ENCODE data around the gene FERMT2. TPM values are rescaled to one million over a fixed set of nuclear protein-coding genes. Genes with fewer than 3 reads are reported as not detected.

FERMT2 gene
- total and polyA plus RNA-seq, 7 experiments from 2014 or later = 0.13 to 0.58 (median 0.33) TPM; not detected in 3

DNA sequence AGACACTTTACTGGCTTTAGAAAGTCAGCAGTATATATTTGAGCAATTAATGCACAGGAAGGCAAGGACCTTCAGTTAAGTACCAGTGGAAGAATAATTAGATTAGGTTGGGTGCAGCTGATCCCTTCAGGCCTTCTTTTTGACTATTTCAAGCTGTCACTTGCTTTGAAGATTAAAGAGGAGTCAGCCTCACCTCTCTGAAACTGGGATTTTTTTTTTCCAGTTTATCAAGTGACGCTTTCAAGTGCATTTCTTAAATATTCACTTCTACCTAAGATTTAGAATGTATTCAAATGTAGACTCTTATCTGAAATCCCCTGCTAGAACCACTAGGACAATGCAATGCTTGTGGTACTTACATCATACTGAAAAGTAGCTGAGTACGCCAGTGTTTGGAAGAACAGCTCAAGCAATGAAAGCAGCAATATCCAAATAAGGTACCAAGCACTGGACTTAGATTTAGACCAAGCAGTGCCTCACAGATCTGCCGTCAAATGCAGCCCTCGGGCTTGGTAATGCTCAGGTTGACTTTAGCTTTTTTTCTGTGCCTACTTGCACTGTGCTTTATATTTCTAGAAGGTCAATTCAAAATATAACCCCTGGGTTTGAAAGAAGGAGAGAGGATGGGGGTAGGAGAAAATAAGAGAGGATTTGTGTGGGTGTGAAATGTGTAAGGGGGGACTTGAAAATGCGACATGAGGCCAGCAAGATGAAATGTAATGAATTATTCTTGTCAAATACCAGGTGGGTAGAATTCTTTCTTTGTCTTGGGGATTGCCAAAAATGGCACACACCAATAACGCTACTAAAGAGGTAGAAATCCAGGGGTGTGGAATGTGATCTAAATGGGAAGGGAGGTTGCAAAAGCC lies 3.7 kb upstream of the FERMT2 start:
- peaks cover 7 to 17% (median 15%) of the 10 kb centered on the region in 7 donors for H3K4me1 Mint-ChIP-seq
- DNase-seq (no peak), ATAC-seq (no peak)
- H3K27me3 Mint-ChIP-seq = peaks cover 24 to 50% (median 25%) of the 10 kb centered on the region in 5 donors
- POLR2A ChIA-PET = no interaction called here
- intact Hi-C loops (cut with micrococcal nuclease) = loop anchor here (5.0 kb wide), 2 partner anchors 37 to 402 kb away; partner anchors contain the start of genes GPR137C (in 1 of the 2) and TXNDC16 (in 1 of the 2)
- Histone ChIP-seq H3K36me3 (ENCODE audit: control insufficient read depth in 2 of 3, insufficient read depth in 3 of 3, low read length in 3 of 3) (no peaks in the 10 kb centered on the region), H3K27ac (ENCODE audit: low read depth, low read length) (no peak overlapping the region), H3K4me3 (ENCODE audit: low read length) (no peak overlapping the region), H3K27me3 (ENCODE audit: control insufficient read depth in 2 of 2, insufficient read depth in 2 of 2, low read length in 2 of 2) (peaks cover 10 to 12% of the 10 kb centered on the region in 2 donors), H3K9me3 (ENCODE audit: control insufficient read depth in 2 of 3, low read length in 3 of 3) (no peaks in the 10 kb centered on the region), H3K4me1 (ENCODE audit: control insufficient read depth in 2 of 2, insufficient read depth in 2 of 2, low read length in 2 of 2) (peaks cover 13 to 14% of the 10 kb centered on the region in 2 donors)
- no peak overlapping the region for H3K27ac Mint-ChIP-seq
- CTCF ChIA-PET = no interaction called here
- H3K36me3 Mint-ChIP-seq = no peaks in the 10 kb centered on the region
- H3K9me3 Mint-ChIP-seq = peaks cover 0 to 4% (median 0%) of the 10 kb centered on the region in 11 donors
- no peak overlapping the region for H3K4me3 Mint-ChIP-seq

DNA sequence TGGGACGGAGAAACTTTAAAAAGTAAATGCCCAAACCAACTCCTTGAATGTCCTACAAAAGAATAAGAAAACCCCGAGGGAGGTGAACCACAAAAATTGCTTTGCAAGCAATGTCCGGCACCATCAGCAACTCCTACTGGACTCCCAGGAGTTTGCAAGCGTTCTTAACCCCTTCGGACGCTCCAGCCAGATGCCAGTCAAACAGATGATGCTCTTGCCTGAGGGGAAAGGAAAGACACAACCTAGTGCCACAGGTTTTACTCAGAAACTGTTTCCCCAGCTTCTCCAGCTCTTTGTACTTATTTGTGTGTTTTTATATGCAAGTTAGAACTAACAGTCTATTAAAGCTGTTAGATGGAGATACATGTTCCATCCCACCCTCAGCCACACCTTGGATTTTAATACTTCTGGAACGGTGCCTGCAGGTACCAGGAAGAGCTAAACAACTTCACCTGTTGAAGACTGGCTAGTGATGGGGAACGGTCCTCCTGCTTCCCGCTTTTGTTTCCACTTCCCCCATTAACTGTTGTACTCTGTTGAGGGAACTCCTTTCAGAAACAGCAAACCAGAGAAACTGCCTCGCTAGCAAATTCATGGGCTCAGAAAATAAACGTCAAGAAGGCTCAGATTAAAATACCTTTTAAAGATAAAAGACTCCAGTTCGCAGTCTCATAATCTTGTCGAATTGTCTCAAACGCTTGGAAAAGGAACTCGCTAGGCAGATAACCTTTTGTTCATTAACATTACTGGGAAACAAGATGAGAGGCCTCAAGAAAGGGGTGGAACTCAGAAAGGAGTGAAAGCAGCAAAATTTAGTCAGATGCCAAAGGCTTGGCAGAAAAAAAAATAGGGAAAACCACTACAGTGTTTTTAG lies 1.1 kb upstream of the FERMT2 start:
- DNase-seq = peak in 1 of 9 donors; percentile 3
- no peak for ATAC-seq
- peaks cover 13 to 18% of the 10 kb centered on the region in 2 donors for H3K4me1 ChIP-seq (ENCODE audit: control insufficient read depth in 2 of 2, insufficient read depth in 2 of 2, low read length in 2 of 2)
- H3K27ac ChIP-seq (ENCODE audit: low read depth, low read length) = no peak overlapping the region
- ChIA-PET CTCF (interaction anchor here (1.9 kb wide), 1 partner anchor 9 kb away, joined by 7 read pairs; no protein-coding TSS in a partner anchor), POLR2A (no interaction called here)
- Mint-ChIP-seq H3K9me3 (peaks cover 0 to 9% (median 0%) of the 10 kb centered on the region in 11 donors), H3K27me3 (peaks cover 48 to 70% (median 50%) of the 10 kb centered on the region in 5 donors), H3K4me3 (peak overlapping the region; percentile 56 to 76 (median 72)), H3K27ac (no peak overlapping the region), H3K4me1 (peaks cover 12 to 24% (median 20%) of the 10 kb centered on the region in 7 donors), H3K36me3 (no peaks in the 10 kb centered on the region)
- H3K27me3 ChIP-seq (ENCODE audit: control insufficient read depth in 2 of 2, insufficient read depth in 2 of 2, low read length in 2 of 2) = peaks cover 27 to 32% of the 10 kb centered on the region in 2 donors
- H3K36me3 ChIP-seq (ENCODE audit: control insufficient read depth in 2 of 3, insufficient read depth in 3 of 3, low read length in 3 of 3) = no peaks in the 10 kb centered on the region
- intact Hi-C loops (cut with micrococcal nuclease) = loop anchor here (5.0 kb wide), 2 partner anchors 35 to 400 kb away; partner anchors contain the start of genes GPR137C (in 1 of the 2) and TXNDC16 (in 1 of the 2)
- H3K9me3 ChIP-seq (ENCODE audit: control insufficient read depth in 2 of 3, low read length in 3 of 3) = no peaks in the 10 kb centered on the region
- no peak overlapping the region for H3K4me3 ChIP-seq (ENCODE audit: low read length)

- no peaks in the 10 kb centered on the region for H3K36me3 Mint-ChIP-seq
- peaks cover 13 to 18% of the 10 kb centered on the region in 2 donors for H3K4me1 ChIP-seq (ENCODE audit: control insufficient read depth in 2 of 2, insufficient read depth in 2 of 2, low read length in 2 of 2)
- H3K4me1 Mint-ChIP-seq = peaks cover 12 to 24% (median 20%) of the 10 kb centered on the region in 7 donors
- H3K27ac ChIP-seq (ENCODE audit: low read depth, low read length) = no peak overlapping the region
- peaks cover 32% of the 10 kb centered on the region in 2 donors for H3K27me3 ChIP-seq (ENCODE audit: control insufficient read depth in 2 of 2, insufficient read depth in 2 of 2, low read length in 2 of 2)
- H3K9me3 Mint-ChIP-seq = peaks cover 0 to 9% (median 0%) of the 10 kb centered on the region in 11 donors
- H3K4me3 ChIP-seq (ENCODE audit: low read length) = peak overlapping the region; percentile 67
- DNase-seq (peak in 4 of 9 donors; percentile 6 to 26 (median 14)), ATAC-seq (peak; percentile 54)
- H3K27ac Mint-ChIP-seq = peak overlapping the region in 2 of 9 donors; percentile 33 to 76
- H3K4me3 Mint-ChIP-seq = peak overlapping the region; percentile 65 to 93 (median 86)
- no peaks in the 10 kb centered on the region for H3K9me3 ChIP-seq (ENCODE audit: control insufficient read depth in 2 of 3, low read length in 3 of 3)
- CTCF ChIA-PET = no interaction called here
- H3K36me3 ChIP-seq (ENCODE audit: control insufficient read depth in 2 of 3, insufficient read depth in 3 of 3, low read length in 3 of 3) = no peaks in the 10 kb centered on the region
- POLR2A ChIA-PET = no interaction called here
- peaks cover 55 to 73% (median 56%) of the 10 kb centered on the region in 5 donors for H3K27me3 Mint-ChIP-seq
- intact Hi-C loops (cut with micrococcal nuclease) = loop anchor here (1.0 to 5.0 kb wide), 3 partner anchors 32 to 398 kb away; partner anchors contain the start of genes GPR137C (in 1 of the 2) and TXNDC16 (in 1 of the 2)
These were observed 396 bp downstream of the FERMT2 start for GRCh38 chr14:52950410-52950897.

GRCh38 chr14:52949711-52950409 lies 990 bp downstream of the FERMT2 start:
- ATAC-seq = no peak
- intact Hi-C loops (cut with micrococcal nuclease) = loop anchor here (1.0 to 5.0 kb wide), 3 partner anchors 32 to 398 kb away; partner anchors contain the start of genes GPR137C (in 1 of the 2) and TXNDC16 (in 1 of the 2)
- H3K27ac Mint-ChIP-seq = peak overlapping the region in 3 of 9 donors; percentile 14 to 76 (median 33)
- no peak overlapping the region for H3K27ac ChIP-seq (ENCODE audit: low read depth, low read length)
- peaks cover 12 to 24% (median 20%) of the 10 kb centered on the region in 7 donors for H3K4me1 Mint-ChIP-seq
- peaks cover 0 to 9% (median 0%) of the 10 kb centered on the region in 11 donors for H3K9me3 Mint-ChIP-seq
- peaks cover 13 to 18% of the 10 kb centered on the region in 2 donors for H3K4me1 ChIP-seq (ENCODE audit: control insufficient read depth in 2 of 2, insufficient read depth in 2 of 2, low read length in 2 of 2)
- peaks cover 57 to 70% (median 59%) of the 10 kb centered on the region in 5 donors for H3K27me3 Mint-ChIP-seq
- no peaks in the 10 kb centered on the region for H3K36me3 Mint-ChIP-seq
- H3K4me3 Mint-ChIP-seq = peak overlapping the region; percentile 65 to 93 (median 86)
- DNase-seq = peak in 3 of 9 donors; percentile 7 to 12 (median 11)
- CTCF ChIA-PET = no interaction called here
- H3K27me3 ChIP-seq (ENCODE audit: control insufficient read depth in 2 of 2, insufficient read depth in 2 of 2, low read length in 2 of 2) = peaks cover 32% of the 10 kb centered on the region in 2 donors
- POLR2A ChIA-PET = no interaction called here
- H3K9me3 ChIP-seq (ENCODE audit: control insufficient read depth in 2 of 3, low read length in 3 of 3) = no peaks in the 10 kb centered on the region
- peak overlapping the region; percentile 67 for H3K4me3 ChIP-seq (ENCODE audit: low read length)
- no peaks in the 10 kb centered on the region for H3K36me3 ChIP-seq (ENCODE audit: control insufficient read depth in 2 of 3, insufficient read depth in 3 of 3, low read length in 3 of 3)

- intact Hi-C loops (cut with micrococcal nuclease) = no loop called here
- H3K27ac Mint-ChIP-seq = no peak overlapping the region
These were observed 1.6 kb downstream of the FERMT2 start for GRCh38 chr14:52949249-52949648.

More at GRCh38 chr14:52949249-52949648, 1.6 kb downstream of the FERMT2 start:
- Histone ChIP-seq H3K36me3 (ENCODE audit: control insufficient read depth in 2 of 3, insufficient read depth in 3 of 3, low read length in 3 of 3) (no peaks in the 10 kb centered on the region), H3K4me3 (ENCODE audit: low read length) (no peak overlapping the region), H3K27me3 (ENCODE audit: control insufficient read depth in 2 of 2, insufficient read depth in 2 of 2, low read length in 2 of 2) (peaks cover 32% of the 10 kb centered on the region in 2 donors), H3K27ac (ENCODE audit: low read depth, low read length) (no peak overlapping the region), H3K9me3 (ENCODE audit: control insufficient read depth in 2 of 3, low read length in 3 of 3) (no peaks in the 10 kb centered on the region), H3K4me1 (ENCODE audit: control insufficient read depth in 2 of 2, insufficient read depth in 2 of 2, low read length in 2 of 2) (peaks cover 13 to 18% of the 10 kb centered on the region in 2 donors)
- H3K36me3 Mint-ChIP-seq = no peaks in the 10 kb centered on the region
- no peak for ATAC-seq
- ChIA-PET CTCF (interaction anchor here (0.6 kb wide), 1 partner anchor 11 kb away, joined by 3 read pairs; no protein-coding TSS in a partner anchor), POLR2A (no interaction called here)
- no peak for DNase-seq
- H3K4me1 Mint-ChIP-seq = peaks cover 12 to 24% (median 20%) of the 10 kb centered on the region in 7 donors
- H3K9me3 Mint-ChIP-seq = peaks cover 0 to 9% (median 0%) of the 10 kb centered on the region in 11 donors
- H3K27me3 Mint-ChIP-seq = peaks cover 58 to 67% (median 62%) of the 10 kb centered on the region in 5 donors
- H3K4me3 Mint-ChIP-seq = peak overlapping the region; percentile 15 to 93 (median 84)
